ENCODE results near the gene AZIN2.
A peak's percentile ranks its signal among the peaks of the same experiment; 100 is the strongest.
"Not testable (repeated sequence)": the region's sequence is repeated elsewhere in the genome, so short reads cannot be mapped to it uniquely, and the experiment has no call there.

Gene AZIN2

GRCh38 chr1:33130297-33130696 is 49.3 kb downstream of the AZIN2 start:
- DNase-seq = no peak

GRCh38 chr1:33131191-33131590 is 50.2 kb downstream of the AZIN2 start:
- DNase-seq = no peak

GRCh38 chr1:33132549-33132948 is 51.6 kb downstream of the AZIN2 start:
- DNase-seq = no peak

GRCh38 chr1:33133478-33134105 is 52.6 kb downstream of the AZIN2 start:
- DNase-seq = no peak

- DNase-seq = not testable (repeated sequence)
These were observed 55.1 kb downstream of the AZIN2 start for GRCh38 chr1:33136041-33136440.

GRCh38 chr1:33137800-33138199 is 56.8 kb downstream of the AZIN2 start:
- peak; percentile 62 for DNase-seq

- DNase-seq = no peak
These were observed 59.5 kb downstream of the AZIN2 start for GRCh38 chr1:33140153-33141149.

GRCh38 chr1:33141216-33141615 is 60.3 kb downstream of the AZIN2 start:
- no peak for DNase-seq

GRCh38 chr1:33141781-33142180 is 60.8 kb downstream of the AZIN2 start:
- DNase-seq = no peak

GRCh38 chr1:33142483-33143064 is 61.6 kb downstream of the AZIN2 start:
- DNase-seq = no peak

GRCh38 chr1:33143176-33143575 is 62.2 kb downstream of the AZIN2 start:
- DNase-seq = no peak

GRCh38 chr1:33143698-33144097 is 62.7 kb downstream of the AZIN2 start:
- no peak for DNase-seq

- DNase-seq = no peak
These were observed 65.0 kb downstream of the AZIN2 start for GRCh38 chr1:33146003-33146402.

GRCh38 chr1:33147275-33147996 is 66.5 kb downstream of the AZIN2 start:
- no peak for DNase-seq

GRCh38 chr1:33147997-33148314 is 67.0 kb downstream of the AZIN2 start:
- peak; percentile 39 for DNase-seq

GRCh38 chr1:33148615-33149014 is 67.7 kb downstream of the AZIN2 start:
- DNase-seq = no peak

- DNase-seq = no peak
These were observed 68.7 kb downstream of the AZIN2 start for GRCh38 chr1:33149453-33150190.

- DNase-seq = no peak
These were observed 69.6 kb downstream of the AZIN2 start for GRCh38 chr1:33150522-33150921.

- DNase-seq = no peak
These were observed 70.2 kb downstream of the AZIN2 start for GRCh38 chr1:33151116-33151515.

GRCh38 chr1:33152685-33153432 is 71.9 kb downstream of the AZIN2 start:
- no peak for DNase-seq

- DNase-seq = no peak
These were observed 72.7 kb downstream of the AZIN2 start for GRCh38 chr1:33153650-33154049.

Measured in CD4-positive, alpha-beta T cell treated with Interleukin-17A for 4 hours (primary cell).